Astrocyte of the cerebellum (primary cell): ENCODE results near the gene EP400.

Source experiments
- DNase-seq: peaks from one replicate; pipeline ENCODE4 v3.0.0-alpha.2; 2011; ENCODE audit warnings: low read depth
- H3K4me3 ChIP-seq: 2 replicates; pipeline ENCODE4 v1.5.1; 2011; ENCODE audit warnings: mild to moderate bottlenecking, low read depth, low read length, moderate library complexity
- CTCF ChIP-seq: IDR thresholded peaks from 2 replicates; pipeline ENCODE4 v1.5.1; 2012; ENCODE audit warnings: low read length, low read depth, moderate library complexity, mild to moderate bottlenecking; ENCODE audit errors: missing control alignments
- in situ Hi-C: cut with HindIII; loops from 2 replicates; pipeline ENCODE4 v1.10.0; 2017; ENCODE audit warnings: low sequenced_read_pairs

The EP400 gene

GRCh38 chr12:132057691-132058090 lies 107.9 kb downstream of the EP400 start:
- in situ Hi-C loops: no loop called here
- DNase-seq: no peak
- no peak overlapping the region for H3K4me3 ChIP-seq
- no peak for TF ChIP-seq CTCF

DNA sequence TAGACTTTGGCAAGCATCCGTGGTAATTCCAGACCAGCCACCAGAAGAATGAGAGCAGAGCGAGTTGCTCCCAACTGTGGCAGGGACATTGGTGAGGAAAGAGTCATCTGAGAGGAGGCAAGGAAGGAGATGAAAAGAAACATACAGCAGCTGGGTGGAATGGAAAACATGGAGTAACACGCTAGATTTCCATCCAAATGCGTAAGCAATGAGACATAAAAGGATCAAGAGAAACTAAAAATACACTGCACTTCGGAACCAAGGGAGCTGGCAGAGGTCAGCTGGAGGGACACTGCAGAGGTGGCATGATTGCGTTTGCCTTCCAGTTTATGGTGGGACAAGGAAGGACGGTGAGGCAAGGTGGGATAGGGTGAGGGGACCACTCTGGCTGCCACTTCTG lies 111.5 kb downstream of the EP400 start:
- no peak for DNase-seq
- in situ Hi-C loops: no loop called here
- no peak for TF ChIP-seq CTCF
- no peak overlapping the region for H3K4me3 ChIP-seq

DNA sequence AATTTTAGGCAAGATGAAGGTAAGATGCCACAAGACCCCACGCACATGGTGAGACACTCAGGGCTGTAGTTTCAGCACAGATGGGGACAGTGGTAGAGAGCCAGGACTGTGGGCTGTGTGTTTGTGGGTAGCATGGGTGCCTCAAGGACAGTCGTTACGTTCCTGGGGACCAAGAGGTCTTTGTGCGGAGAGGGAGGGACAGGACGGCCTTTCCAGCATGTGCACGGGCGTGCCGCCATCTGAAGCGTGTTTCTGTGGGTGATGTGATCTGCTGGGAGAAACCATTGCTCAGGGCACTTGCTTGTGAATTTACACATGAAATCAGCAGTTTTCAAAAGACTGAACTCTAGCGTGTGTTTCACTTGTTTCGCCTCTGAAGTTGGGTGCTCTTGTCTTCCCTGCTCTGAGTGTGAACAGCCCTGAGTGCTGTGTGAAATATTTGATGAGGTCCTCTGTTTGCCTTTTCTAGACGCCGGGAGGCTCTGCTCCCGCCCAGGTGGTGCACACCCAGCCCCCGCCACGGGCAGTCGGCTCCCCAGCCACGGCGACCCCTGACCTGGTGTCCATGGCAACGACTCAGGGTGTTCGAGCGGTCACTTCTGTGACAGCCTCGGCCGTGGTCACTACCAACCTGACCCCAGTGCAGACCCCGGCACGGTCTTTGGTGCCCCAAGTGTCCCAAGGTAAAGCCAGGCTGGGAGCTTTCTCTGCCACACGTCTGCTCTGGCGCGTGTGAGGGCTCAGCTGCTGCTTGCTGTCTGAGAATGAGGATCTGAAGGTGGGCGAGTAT lies 112.1 kb downstream of the EP400 start:
- DNase-seq: no peak
- in situ Hi-C loops: no loop called here
- H3K4me3 ChIP-seq: no peak overlapping the region
- no peak for TF ChIP-seq CTCF

- in situ Hi-C loops: no loop called here
- TF ChIP-seq CTCF: no peak
- no peak for DNase-seq
- H3K4me3 ChIP-seq: no peak overlapping the region
These were observed 112.7 kb downstream of the EP400 start for GRCh38 chr12:132062481-132062880.

GRCh38 chr12:132063491-132063890 lies 113.7 kb downstream of the EP400 start:
- TF ChIP-seq CTCF: no peak
- in situ Hi-C loops: no loop called here
- H3K4me3 ChIP-seq: no peak overlapping the region
- no peak for DNase-seq

DNA sequence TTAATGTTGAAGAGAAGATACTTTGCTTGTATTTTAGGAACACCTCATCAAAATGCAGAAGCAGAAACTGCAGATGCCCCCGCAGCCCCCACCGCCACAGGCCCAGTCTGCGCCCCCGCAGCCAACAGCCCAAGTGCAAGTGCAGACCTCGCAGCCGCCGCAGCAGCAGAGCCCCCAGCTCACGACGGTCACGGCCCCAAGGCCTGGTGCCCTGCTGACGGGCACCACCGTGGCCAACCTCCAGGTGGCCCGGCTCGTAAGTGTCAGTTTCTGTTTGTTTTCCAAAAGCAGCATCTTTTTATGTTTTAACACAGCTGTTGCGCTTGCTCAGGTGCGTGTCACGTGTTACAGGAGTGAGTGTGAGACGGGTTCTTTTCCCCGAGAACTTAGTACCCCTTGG lies 114.9 kb downstream of the EP400 start:
- no peak for TF ChIP-seq CTCF
- in situ Hi-C loops: no loop called here
- H3K4me3 ChIP-seq: no peak overlapping the region
- no peak for DNase-seq
